PC-3 (cell line): ENCODE measurements around the gene NR3C1.

Experiments used
- CTCF ChIP-seq: fragments of 300-600 bp; sonication (generic); conservative IDR thresholded peaks from 2 replicates; pipeline ENCODE4 v1.5.1; 2017; ENCODE audit warnings: antibody characterized with exemption, low read depth, mild to moderate bottlenecking, low read length
- EZH2 ChIP-seq: fragments of 300-600 bp; sonication (generic); IDR thresholded peaks from one replicate; pipeline ENCODE4 v1.6.1; 2017; ENCODE audit warnings: antibody characterized with exemption, mild to moderate bottlenecking, low read length; ENCODE audit not compliant: unreplicated experiment

- TF ChIP-seq EZH2 (no peak), CTCF (no peak)
These were observed 92.1 kb downstream of the NR3C1 start for GRCh38 chr5:143311428-143311827.
